ENCODE data around the gene MSH5.

The MSH5 gene

DNA sequence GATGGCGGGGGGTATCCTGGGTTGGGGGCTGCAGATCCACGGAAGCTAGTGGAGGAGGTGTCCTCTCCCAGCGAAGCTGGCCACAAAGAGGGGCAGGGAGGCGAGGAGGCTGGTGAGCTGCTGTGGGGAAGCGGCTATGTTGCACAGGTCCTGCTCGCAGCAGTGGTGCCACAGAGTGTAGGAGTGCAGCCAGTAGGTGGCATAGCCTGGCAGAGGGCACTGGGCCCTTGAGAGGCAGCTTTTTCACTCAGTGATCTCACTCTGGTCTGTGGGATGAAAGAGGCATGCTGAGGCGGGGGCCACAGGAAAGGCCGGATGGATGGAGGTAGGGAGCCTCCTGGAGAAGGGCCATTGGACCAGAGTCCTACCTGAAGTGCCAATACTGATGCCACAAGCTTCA is 27.5 kb upstream of the MSH5 start:
- no peak for DNase-seq (ENCODE audit: low read depth in 1 of 2, low spot score in 1 of 2)

DNA sequence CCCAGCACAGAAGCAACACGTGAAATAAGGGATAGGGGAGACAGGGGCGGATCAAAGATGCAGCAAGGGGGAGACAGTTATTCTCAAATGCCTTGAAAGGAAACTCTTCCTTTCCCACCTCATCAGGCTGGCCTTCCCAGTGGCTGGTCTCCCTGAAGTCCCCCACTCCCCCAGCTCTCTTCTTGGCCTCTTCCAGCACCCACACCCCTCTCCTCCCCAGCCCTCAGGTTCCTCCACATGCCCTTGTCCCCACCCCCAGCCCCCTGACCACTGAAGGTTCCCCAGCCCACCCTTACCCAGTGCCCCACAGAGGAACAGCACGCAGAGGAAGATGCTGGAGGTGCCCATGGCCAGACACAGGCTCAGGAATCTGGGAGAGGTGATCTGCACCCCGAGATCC is 26.3 kb upstream of the MSH5 start:
- no peak for DNase-seq (ENCODE audit: low read depth in 1 of 2, low spot score in 1 of 2)

DNA sequence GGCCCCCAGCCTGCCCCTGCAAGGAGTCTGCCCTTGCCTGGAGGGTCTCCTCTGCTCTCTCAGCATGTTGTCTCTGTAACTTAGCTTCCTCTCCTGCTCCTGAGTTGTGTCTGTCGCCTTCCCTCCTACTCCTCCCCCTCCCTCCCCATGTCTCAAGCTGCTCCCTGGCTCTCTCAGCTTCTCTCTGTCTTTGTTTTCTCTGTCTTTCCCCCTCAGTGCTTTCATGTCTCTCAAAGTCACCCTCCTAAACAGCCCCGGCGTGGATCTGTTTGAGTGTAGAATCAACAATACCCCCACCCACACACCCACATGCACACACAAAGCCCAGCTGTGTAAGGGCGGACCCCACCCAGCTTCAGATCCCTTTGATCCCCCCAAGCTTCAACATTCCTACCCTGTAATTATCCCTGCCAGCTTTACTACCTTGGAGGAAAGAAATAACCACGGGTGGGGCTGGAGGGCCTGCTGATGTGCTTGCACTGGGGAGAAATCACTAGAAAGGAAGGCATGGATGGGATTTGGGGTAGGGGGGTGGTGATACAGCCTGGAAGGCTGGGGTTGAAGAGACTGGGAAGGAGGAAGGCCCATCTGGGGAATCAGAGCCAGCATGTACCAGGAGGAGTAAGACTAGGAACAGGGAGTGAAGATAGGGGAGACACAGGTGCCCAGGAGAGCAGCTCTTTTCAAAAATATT is 25.7 kb upstream of the MSH5 start:
- no peak for DNase-seq (ENCODE audit: low read depth in 1 of 2, low spot score in 1 of 2)

DNA sequence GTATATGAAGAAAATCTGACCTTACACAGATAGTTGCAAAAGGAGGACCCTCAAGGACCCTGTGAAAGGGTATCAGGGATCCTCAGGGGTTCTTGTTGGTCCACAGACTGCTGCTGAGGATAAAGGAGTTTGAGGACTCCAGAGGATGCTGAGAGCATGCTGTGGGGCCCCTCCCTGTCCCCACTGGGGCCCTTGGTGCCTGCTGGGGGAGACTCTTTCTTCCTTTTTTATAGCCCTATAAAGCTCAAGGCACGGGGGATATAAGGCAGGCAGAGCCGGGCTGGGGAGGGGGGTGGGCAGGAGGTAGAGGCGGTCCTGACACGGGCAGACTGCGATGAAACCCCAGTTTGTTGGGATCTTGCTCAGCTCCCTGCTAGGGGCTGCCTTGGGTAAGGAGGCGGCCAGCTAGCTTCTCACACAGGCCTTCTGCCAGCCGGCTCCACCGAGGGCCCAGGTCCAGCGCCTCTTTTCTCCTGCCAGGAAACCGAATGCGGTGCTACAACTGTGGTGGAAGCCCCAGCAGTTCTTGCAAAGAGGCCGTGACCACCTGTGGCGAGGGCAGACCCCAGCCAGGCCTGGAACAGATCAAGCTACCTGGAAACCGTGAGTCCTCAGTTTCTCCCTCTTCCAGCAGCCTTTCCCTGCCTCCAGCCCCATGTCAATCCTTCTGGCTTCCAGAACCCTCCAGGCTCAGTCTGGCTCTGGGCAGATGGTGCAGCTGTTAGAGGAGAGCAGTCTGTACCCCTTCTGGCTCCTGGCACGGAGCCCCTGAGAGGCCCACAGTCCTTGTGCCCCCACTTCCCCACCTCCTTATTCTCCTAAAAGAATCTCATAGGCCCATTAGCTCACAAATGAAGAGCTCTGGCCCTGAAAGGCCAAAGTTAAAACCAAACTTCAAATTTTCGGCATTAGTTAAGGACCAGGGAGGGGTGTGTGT is 24.5 kb upstream of the MSH5 start, which contains the start of gene LY6G6D:
TSS of gene LY6G6D (plus strand) at position 327 of the 937 bp plus-strand sequence. CDS start at position 335, 8 bp downstream.
- no peak for DNase-seq (ENCODE audit: low read depth in 1 of 2, low spot score in 1 of 2)

DNA sequence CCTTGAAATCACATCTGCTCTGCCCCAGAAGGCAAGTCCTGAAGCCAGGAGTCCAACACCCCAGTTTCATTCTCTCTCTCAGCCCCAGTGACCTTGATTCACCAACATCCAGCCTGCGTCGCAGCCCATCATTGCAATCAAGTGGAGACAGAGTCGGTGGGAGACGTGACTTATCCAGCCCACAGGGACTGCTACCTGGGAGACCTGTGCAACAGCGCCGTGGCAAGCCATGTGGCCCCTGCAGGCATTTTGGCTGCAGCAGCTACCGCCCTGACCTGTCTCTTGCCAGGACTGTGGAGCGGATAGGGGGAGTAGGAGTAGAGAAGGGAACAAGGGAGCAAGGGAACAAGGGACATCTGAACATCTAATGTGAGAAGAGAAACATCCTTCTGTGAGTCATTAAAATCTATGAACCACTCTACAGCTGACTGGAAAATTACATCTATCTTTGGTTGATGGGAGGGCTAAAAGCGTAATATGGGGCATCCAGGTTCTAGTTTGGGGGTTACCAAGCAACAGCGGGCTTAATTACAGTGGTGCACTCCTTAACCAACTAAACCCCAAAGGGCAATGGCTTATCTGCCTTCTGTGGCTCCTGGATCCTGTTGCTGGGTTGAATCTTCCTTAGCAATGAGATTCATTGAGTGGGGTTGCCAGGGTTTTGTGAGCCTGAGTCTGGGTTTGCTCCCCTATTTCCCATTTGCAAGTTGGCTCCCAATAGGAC is 22.1 kb upstream of the MSH5 start:
- DNase-seq (ENCODE audit: low read depth in 1 of 2, low spot score in 1 of 2), result no peak

DNA sequence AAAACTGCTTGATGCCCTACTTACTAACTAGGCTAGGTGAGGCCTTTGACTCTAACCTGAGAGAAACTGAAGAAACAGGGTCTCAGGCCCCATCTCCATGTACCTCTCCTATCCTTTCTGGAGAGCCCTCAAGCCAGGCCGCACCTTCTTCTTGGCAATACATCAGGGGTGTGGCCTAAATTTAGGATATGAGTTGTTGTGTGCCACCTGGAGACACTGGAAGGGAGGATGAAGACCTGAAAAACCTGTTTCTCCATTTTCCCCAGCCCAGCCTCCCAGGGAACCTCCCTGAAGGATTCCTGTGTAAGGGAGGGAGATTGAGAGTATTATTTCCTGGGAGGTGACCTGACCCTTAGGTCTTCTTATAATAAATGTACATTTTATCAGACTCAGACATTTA is 21.5 kb upstream of the MSH5 start:
- no peak for DNase-seq (ENCODE audit: low read depth in 1 of 2, low spot score in 1 of 2)

DNA sequence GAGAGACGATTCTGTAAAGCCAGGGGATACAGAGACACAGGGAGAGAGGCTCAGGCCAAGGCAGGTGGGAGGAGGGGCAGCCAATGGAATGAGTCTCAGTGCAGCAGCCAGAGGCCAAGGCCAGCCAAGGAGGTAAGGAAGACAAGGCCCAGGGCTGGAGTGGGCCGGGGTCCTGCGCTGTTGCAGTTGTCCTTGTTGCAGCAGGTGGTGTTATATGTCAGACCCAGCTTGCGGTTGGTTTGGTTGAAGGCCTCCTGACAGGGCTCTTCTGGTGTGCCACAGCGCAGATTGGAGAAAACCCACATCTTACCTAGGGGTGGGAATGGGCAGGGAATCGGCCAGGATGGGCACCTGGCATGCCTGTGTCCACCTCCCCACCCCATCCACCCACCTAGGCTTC is 20.8 kb upstream of the MSH5 start:
- no peak for DNase-seq (ENCODE audit: low read depth in 1 of 2, low spot score in 1 of 2)

DNA sequence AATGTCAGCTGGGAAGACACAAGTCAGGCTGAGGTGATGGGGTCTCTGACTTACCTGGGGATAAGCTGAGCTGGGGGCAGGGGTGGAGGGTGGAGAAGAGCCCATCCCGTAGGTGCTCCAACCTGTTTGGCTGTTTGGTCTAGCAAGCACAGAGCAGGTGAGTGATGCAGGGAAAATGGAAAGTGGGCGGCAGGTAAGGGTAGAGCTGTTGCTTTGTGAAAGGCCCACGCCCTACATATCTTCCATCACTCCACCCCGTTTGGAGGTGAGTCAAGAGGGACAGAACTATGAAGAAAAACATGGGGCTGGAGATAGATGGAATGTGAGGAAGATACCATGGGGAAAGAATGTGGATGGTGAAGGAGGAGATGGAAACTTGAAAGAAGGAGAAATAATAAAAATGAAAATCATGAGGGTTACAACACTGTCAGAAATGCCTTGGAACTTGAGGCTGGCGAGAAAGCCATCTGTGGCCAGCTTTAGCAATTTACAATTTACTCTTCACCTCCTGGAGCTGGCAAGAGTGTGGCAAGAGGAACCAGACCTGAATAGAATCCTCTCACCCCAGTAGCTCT is 19.5 kb upstream of the MSH5 start:
- no peak for DNase-seq (ENCODE audit: low read depth in 1 of 2, low spot score in 1 of 2)

DNA sequence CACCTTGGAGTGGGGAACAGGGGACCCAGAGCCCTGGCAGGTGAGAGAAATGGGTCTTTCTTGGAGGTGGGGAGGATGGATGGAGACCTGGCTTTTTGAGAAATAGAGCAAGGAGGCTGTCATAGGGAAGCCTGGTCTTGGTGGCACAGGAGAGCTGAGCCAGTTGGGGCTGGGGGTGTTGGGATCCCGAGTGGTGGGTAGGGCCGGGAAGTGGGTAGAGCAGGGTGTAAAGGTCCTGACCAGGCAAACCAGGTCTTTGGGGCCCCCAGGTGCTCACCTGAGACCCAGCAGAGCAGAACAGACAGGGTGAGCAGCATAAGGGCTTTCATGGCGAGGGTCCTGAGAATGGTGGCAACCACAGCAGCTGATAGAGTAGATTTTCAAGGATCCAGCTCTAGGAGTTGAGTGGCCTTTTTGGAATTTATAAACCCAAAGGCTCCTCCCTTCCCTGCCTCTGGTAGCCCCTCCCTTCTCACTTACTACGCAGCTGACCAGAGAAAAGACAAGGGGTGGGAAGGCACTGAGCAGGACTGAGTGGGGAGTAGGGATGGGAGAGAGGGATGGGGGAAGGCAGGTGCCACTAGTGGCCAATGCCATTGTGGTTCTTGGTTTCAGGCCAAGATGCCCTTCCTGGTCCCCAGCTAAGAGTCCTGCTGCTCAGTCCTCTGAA is 18.3 kb upstream of the MSH5 start, which contains the start of gene LY6G6C:
TSS of gene LY6G6C (minus strand) at position 396 of the 670 bp plus-strand sequence. CDS start at position 329, 67 bp downstream.
- no peak for DNase-seq (ENCODE audit: low read depth in 1 of 2, low spot score in 1 of 2)

DNA sequence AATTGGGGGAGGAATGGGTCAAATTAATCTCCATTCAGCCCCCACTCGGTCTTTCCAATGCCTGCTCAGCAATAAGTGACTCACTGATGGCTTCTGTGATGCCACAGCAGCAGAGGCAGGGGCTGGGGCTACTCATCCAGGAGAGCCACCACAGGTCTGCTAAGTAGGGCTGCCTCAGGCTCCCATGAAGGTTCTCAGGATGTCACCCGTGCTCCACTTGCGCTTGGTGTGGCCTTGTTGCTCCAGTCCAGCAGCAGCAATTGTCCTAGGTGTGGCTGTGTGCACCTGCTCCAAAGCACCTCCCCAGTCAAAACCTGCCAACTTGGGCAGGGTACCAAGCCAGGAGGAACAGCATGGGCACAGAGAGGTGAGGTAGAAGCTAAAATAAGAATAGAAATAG is 17.6 kb upstream of the MSH5 start:
- DNase-seq (ENCODE audit: low read depth in 1 of 2, low spot score in 1 of 2), result no peak

DNA sequence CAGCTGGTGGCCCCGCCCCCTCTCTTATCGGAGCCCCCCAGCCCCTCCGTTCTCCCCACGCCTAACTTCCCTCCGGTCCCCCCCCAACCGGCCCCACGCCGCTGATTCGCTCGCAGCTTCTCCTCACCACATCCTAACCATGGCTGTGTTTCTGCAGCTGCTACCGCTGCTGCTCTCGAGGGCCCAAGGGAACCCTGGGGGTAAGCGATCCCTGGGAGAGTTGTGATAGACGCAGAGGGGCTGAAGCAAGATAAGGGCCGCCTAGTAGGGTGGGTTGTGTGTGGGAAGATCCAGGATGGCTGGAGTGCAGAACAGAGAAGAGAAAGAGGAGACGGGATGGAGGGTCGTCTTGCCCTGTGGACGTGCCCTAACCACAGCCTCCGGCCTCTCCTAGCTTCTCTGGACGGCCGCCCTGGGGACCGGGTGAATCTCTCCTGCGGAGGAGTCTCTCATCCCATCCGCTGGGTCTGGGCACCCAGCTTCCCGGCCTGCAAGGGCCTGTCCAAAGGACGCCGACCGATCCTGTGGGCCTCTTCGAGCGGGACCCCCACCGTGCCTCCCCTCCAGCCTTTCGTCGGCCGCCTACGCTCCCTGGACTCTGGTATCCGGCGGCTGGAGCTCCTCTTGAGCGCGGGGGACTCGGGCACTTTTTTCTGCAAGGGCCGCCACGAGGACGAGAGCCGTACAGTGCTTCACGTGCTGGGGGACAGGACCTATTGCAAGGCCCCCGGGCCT is 16.4 kb upstream of the MSH5 start, which contains the start of gene MPIG6B:
TSS of gene MPIG6B (plus strand) at position 129 of the 735 bp plus-strand sequence. CDS start at position 140, 11 bp downstream.
- no peak for DNase-seq (ENCODE audit: low read depth in 1 of 2, low spot score in 1 of 2)

DNA sequence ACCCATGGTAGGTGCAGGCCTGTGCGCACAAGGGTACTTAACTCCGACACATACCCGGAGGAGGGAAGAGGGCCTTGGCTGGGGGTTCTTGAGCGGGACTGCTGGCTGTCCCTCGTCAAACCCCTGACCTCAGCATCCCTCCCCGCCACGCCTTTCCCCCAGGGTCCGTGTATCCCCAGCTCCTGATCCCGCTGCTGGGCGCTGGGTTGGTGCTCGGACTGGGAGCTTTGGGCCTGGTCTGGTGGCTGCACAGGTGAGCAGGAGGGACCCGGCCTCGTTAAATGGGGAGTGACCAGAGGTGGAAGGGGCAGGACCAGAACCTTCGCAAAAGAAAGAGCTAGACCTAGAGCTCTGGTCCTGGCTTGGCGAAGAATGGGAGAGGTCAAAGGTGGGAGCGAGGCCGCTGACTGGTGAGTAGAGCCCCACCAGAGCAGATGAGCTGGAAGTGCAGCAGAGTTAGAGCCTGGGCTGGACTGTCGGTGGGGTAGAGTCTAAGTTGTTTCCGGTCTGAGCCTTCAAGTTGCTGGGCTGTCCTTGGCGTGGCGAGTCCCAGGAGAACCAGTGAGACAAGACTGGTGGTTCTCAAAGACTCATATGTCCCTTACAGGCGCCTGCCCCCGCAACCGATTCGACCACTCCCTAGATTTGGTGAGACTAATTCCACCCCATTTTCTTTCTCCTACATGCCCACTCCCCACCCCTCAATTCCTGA is 15.7 kb upstream of the MSH5 start:
- DNase-seq (ENCODE audit: low read depth in 1 of 2, low spot score in 1 of 2), result no peak

DNA sequence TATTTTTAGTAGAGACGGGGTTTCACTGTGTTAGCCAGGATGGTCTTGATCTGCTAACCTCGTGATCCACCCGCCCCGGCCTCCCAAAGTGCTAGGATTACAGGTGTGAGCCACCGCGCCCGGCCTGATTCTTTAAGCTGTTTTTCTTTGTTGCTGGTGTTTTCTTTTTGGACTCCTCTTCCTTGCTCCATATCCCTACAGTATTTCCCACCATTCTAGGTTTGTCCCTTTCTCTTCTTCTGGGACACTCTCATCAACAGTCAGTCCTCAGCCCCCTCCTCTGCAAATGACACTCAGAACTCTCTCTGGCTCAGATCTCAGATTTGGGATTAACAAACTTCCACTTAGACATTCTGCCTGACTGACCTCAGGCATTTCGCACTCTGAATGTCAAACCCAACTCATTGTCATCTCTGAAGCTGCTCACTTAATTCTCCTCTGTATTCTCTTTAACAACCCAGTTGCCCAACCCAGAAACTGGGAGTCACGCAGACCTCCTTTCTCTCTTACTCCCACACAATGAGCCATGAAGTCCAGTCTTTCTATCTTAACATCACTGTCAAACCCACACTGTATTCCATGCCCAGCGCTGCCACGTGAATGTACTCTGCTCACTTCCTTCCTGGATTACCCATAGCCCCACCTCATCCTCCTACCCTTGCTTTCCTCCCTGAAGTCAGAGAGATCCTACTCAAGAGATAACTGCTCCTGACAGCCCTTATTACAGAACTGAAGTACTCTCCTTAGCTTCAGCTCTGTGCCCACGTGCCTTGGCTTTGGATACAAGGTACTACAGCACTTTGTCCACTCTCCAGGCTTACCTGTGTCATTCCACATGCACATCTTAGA is 14.1 kb upstream of the MSH5 start:
- DNase-seq (ENCODE audit: low read depth in 1 of 2, low spot score in 1 of 2), result no peak

DNA sequence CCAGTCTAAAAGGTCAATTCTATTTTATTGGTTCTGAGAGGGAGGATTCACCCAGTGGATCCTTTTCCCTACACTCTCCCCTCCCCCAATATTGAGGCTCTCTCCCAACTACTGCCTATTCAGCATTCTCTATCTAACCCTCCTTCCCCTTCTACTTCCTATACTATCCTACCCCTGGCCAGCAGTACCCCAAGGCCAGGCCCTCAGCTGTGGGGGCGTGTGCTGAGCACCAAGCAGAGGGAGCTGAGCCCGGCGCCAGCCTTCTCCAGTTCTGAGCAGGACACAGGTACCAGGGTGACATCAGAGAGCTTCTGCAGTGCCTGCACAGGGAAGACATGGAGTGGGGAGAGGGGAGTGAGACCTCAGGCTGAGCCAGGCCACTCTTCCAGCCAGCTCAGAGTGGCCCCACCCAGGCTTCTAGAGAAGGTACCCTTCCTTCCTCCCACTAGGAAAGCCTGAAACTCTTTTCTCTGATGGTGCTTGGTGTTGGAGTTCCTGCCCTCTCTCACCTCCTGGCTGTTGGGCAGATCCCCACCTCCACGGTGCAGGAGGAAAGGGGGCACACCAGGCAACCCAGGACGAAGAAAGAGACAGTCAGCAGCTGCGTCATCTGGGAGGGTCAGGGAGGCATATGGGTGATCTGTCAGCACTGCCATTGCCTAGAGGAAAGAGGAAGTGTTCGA is 12.6 kb upstream of the MSH5 start:
- no peak for DNase-seq (ENCODE audit: low read depth in 1 of 2, low spot score in 1 of 2)

DNA sequence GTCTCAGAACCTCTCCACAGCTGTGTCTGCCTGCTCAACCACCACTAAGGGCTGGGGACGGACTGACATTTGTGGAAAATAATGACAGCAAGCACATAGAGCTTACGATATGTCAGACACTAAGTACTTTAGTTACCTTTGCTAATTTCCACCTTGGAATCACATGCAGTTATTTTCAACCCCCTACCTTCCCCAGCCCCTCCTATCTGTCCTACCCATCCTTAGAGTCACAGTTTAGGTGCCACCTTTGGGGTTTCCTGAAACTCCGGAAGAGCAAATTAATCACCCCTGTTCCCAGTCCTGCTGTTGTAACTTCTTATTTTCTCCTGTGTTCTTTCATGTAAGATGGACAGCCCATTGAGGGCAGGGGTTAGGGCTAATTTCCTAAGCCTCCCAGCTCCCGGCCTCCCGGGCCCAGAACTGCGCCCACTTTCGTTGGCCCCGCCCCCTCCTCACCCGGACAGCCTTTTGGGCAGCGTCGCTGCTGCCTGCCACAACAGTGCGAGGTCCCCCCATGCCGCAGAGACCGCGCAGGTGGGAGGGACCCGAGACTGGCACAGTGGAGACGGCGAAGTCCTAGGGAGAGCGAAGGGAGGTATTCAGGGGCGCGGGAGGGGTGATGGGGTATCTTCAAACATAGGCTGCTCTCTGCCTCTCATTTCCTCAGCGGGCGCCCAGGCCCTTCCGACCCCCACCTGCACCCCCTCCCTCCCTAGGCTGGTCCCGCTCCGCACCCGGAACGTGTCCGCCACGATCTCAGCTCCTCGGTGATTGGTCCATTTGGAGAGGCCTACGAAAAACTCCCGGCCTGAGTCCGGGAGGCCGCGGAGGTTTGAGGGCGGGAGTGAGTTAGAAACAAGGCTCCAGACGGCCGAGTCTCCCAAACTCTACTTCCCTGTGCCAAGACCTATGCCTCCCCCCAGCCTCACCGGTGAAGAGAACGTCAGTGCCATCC is 11.8 kb upstream of the MSH5 start:
- no peak for DNase-seq (ENCODE audit: low read depth in 1 of 2, low spot score in 1 of 2)

DNA sequence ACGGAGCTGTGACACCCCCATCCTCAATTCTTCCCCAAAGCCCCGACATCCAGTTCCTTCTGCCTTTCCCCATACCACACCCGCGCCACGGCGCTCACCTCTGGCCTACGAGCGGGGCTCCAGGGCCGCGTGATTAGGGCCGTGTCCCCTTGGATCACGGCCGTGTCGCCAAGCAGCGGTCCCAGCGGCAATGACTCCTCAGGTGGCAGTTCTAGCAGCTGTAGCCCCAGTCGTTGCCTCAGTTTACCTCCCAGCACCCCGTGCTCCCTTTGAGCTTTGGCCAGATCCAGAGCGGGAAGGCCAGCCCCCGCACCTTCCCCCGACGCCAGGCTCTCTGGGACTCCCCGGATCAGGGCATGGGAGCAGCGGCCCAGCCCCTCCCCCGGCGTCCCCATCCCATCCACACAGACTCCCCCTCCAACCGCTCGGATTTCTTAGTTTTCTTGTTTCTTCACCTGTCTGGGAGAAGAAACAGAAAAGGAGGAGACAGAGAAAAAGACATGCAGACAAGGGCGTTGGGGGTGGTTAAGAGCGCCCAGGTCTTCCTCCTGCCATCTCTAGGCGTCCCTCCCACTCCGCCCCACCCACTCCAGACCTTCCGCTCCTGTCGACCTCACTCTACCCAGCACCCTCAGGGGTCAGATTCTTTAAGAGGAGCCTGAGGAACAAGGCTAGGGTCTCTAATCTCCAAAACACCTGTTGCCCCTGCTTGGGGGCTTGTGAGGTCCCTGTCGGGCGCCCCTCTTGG is 10.9 kb upstream of the MSH5 start, which contains the start of gene DDAH2:
TSS of gene DDAH2 (minus strand) at position 533 of the 748 bp plus-strand sequence. CDS start at position 395, 138 bp downstream.
- no peak for DNase-seq (ENCODE audit: low read depth in 1 of 2, low spot score in 1 of 2)

Data from activated T-helper 1 cell treated with anti-CD3 and anti-CD28 coated beads, Interleukin-2, amount 50 U/mL, for 16 hours (primary cell).